Gastrocnemius medialis (tissue), 4 donors: ENCODE data around the gene AP1B1.

ENCODE experiments used
- CTCF ChIP-seq, 5 experiments: fragments of 450-650 bp in 3 of 5; fragments of 200-600 bp in 2 of 5; sonication (generic) in 2 of 5; IDR thresholded peaks in 4 of 5; conservative IDR thresholded peaks in 1 of 5; 1 replicate in 4 of 5; 2 replicates in 1 of 5; pipeline ENCODE4 v1.5.1; 2016 to 2019; ENCODE audit warnings: antibody characterized with exemption in 5 of 5, mild to moderate bottlenecking in 3 of 5, moderate library complexity in 3 of 5
- POLR2A ChIP-seq, 2 donors: fragments of 450-650 bp; IDR thresholded peaks; one replicate each; pipeline ENCODE4 v1.6.1; 2017; ENCODE audit warnings: antibody characterized with exemption in 2 of 2, mild to moderate bottlenecking in 2 of 2, moderate library complexity in 2 of 2

- no peak for TF ChIP-seq CTCF (IDR thresholded peaks at IDR 0.05 in 4 of 5, conservative IDR thresholded peaks at IDR 0.05 in 1 of 5)
- TF ChIP-seq POLR2A (IDR thresholded peaks at IDR 0.05) = no peak
Measured at GRCh38 chr22:29332886-29333496, 55.4 kb downstream of the AP1B1 start.
